Fibroblast of peridontal ligament (primary cell): ENCODE results near the gene CFAP97.
"Not testable (repeated sequence)": the region's sequence is repeated elsewhere in the genome, so short reads cannot be mapped to it uniquely, and the experiment has no call there.

Experiments
- DNase-seq: peaks from one replicate; pipeline ENCODE4 v3.0.0-alpha.2; 2010; ENCODE audit errors: extremely low read depth

CFAP97 gene

GRCh38 chr4:185222598-185222997 is 18.8 kb upstream of the CFAP97 start:
- peak; percentile 72 for DNase-seq

- no peak for DNase-seq
Observed at GRCh38 chr4:185221912-185222311, 18.1 kb upstream of the CFAP97 start.

GRCh38 chr4:185221491-185221890 is 17.7 kb upstream of the CFAP97 start:
- DNase-seq = no peak

DNA sequence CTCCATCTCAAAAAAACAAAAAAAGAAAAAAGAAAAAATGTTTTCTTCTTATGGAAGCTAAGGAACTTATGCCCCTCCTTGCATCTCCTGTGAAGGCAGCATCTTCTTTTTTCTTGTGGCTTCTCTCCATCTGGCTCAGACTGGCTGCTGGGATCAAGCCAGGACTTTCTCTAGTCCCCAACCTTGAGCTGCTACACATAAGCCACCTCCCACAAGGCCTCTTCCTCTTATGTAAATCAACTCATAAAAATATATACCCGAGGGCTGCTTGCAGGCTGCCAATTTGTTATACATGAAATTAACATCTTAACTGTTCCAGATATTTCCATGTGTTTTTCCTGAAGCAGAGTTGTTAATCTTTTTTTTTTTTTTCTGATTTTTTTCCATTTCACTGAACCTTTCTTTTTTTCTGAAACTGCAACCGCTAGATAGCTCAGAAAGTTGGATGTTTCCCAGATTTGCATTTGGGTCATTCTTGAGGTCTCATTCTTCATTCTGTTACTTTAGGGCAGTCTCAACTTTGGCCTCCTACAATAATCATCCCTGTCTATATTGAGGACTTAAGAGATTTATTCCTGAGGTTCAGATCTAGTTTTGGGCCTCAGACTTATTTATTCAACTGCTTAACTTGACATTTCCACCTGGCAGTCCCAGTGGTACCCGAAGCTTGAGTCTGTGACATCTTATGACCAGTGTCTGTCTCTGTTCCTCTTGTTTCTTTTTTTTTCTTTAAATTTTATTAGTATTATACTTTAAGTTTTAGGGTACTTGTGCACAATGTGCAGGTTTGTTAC is 15.9 kb upstream of the CFAP97 start:
- DNase-seq = peak; percentile 72

DNA sequence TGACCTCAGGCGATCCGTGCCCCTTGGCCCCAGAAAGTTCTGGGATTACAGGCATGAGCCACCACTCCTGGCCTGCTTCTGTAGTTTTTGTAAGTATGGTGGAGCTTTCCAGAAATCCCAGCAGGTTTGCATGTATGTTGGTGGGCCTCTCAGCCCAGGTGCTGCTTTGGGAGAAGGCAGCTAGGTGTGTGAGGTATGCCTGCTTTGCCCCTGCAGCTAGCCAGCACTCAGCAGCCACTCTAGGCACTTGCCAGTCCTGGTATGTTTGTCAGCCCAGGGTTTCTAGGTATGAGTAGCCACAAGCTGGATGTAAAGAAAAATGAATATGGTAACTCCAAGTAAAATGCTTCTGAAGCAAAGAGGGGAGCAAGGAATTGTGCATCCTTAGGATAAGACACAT is 14.5 kb upstream of the CFAP97 start:
- no peak for DNase-seq

DNA sequence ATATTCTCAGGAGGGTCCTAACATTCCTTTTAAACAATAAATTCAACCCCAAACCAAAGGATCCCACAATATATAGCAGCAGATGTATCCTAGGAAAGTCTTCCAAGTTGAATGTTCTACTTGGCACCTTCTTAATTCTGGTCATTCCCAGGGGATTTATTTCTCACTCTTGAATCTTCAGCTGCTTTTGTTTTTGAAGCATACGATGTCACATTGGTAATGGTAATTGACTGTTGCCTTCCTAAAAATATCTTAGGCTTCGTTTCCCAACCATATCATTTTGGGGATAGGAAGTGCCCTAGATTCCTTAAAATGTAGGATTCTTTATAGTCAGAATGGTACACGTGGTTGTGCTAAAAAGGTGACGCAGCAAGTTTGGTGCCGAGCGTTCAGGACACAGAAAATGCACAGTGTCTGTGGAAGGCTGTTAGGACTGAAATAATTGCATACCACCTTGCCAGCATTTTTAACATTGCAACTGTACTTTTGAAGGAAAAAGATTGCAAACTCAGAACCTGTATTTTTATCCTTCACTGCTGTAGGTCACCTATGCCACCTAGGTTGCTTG is 13.7 kb upstream of the CFAP97 start:
- DNase-seq = no peak

GRCh38 chr4:185215261-185215660 is 11.5 kb upstream of the CFAP97 start:
- no peak for DNase-seq

DNA sequence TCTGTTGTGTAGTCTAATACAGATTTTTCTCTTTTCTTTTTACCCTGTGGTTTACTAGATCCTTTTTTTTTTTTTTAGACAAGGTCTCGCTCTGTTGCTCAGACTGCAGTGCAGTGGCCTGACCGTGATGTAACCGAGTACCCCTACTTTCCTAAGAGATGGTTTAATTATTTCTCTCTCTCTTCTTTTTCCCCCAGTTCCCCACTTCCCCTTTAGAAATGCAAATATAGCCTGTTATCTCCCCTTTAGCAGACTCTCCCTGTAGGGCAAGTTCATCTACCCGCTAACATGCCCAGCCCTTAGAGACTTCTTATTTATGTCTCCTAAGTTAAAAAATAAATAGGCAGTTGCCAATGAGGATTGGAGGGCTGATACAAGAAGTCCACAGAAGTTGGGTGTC is 10.1 kb upstream of the CFAP97 start:
- DNase-seq = no peak

DNA sequence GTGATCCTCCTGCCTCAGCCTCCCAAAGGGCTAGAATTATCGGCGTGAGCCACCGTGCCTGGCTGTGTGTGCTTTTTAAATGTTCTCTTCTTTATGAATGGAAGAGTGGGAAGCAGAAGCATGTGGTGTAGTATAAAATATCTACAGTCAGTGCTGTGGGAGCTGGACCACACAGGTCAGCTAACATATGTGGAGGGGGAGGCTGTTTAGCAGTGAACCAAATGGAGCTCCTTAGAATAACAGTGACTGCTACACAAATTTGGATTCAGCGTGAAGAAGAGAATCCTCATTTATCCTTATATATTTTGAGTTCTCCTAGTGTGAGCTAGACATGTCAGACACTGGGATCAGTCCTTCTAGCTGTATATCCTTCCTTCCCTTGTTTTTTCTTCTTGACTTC is 8.8 kb upstream of the CFAP97 start:
- no peak for DNase-seq

DNA sequence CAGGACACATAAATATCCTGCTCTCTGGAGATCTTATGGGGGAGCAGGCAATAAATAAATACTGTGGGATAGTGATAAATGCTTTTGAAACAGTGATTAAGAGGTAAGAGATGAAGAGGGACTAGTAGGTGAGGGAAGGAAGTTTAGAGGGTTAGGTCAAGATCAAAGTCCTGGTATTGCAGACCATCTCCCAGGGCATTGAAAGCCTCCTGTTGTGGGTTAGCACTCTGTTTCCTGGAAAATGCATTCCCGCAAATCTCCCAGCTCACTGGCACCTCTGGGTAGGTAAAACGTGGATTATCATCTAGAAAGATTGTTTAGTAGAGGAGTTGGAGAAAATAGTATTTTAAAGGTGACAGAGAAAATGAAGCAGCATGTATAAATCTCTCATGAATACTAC is 7.8 kb upstream of the CFAP97 start:
- no peak for DNase-seq

DNA sequence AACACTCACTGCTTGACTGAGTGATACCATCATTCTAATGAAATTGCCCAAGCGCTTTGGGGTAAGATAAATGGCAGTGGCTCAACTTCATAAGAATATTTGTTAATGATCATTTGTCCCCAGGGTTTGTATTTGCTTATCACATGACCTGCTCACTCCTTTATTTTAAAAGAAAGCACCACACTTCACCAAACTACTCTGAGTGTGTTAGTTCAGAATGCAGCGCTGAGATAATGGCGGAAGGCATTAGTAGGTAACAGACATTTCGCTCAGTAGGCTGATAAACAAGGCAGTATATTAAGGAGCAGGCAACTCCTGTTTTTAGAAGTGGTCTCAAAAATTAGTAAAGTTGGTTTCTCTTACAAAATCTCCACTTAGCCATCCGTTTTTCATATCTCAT is 7.2 kb upstream of the CFAP97 start:
- no peak for DNase-seq

DNA sequence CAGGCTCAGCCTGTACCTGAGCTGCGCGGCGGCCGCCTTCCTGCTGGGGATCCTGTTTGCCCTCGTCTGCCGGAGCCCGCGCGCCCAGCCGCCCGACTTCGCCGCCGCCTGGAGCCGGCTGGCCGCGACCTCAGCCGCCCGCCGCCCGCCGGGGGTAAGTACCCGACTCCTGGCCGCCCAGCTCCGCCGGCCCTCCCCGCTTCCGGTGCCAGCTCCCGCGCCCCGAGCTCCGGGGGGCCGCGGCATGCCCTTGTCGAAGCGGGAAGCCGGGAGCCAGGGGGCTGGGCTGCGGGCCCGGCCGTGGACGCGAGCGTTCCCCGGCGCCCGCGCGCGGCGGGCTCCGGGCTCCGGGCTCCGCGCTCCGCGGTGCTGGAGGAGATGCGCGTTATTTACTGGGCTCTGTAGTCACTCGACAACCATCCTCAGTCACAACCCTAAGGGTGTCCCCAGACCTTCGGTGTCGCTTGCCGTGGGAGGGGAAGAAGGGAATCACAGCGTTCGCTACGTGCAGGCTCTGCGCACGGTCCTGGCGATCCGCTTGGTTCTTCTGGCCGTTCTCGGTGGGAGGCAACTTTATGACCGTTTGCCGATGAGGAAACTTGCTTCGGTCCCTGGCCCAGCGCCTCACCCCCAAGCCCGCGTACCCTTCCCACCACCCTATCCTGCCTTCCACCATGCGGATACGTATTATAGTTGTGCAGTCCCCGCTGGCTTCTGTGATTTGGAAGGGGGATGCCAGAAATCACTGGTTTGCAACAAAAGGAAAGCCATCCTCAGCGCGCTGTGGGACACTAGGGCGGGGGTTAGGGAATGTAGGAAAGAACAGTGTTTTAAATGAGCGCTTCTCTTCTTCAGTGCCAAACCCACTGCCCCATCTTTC is 6.5 kb upstream of the CFAP97 start:
- peak; percentile 60 for DNase-seq

GRCh38 chr4:185209852-185210101 is 6.0 kb upstream of the CFAP97 start:
- DNase-seq = not testable (repeated sequence)

- DNase-seq = peak; percentile 45
Observed at GRCh38 chr4:185209031-185209851, 5.4 kb upstream of the CFAP97 start, which contains the start of gene SNX25. TSS of gene SNX25 (plus strand) at chr4:185209598. CDS start at chr4:185209827, 229 bp downstream.

DNA sequence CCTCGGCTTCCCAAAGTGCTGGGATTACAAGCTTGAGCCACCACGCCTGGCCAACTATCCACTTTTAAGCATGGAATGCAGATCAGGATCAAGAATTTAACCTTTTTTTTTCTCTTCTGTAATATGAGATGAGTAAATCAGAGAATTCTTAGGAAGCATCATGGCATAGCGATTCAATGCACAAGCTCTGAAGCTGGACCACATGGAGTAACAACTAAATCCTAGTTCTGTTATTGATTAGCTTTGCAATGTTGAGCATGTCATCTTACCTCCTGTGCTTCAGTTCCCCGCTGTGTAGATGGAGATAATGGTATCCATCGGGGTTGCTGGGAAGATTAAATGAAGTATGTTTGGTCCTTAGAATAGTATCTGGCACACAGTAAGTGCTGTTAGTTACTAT is 3.7 kb upstream of the CFAP97 start:
- no peak for DNase-seq

DNA sequence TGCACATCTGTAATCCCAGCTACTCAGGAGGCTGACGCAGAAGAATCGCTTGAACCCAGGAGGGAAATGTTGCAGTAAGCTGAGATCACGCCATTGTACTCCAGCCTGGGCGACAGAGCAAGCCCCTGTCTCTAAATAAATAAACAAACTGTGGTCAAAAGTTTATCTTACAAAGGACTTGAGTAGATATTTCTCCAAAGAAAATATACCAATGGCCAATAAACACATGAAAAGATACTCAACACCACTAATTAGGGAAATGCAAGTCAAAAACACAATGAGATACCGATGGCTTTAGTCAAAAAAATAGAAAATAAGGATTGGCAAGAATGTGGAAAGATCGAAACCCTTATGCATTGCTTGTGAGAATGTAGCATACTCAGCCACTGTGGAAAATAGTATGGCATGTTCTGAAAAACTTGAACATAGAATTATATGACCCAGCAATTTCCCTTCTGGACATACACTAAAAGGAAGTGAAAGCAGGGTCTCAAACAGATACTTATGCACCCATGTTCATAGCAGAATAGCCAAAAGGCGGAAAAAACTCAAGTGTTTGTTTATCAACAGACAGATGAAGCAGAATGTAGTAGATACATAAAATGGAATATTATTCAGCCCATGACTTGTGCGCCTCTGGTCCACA is 2.0 kb upstream of the CFAP97 start:
- no peak for DNase-seq

- not testable (repeated sequence) for DNase-seq
Observed at GRCh38 chr4:185205073-185205472, 1.3 kb upstream of the CFAP97 start.

GRCh38 chr4:185204238-185204910 is 574 bp upstream of the CFAP97 start:
- no peak for DNase-seq

DNA sequence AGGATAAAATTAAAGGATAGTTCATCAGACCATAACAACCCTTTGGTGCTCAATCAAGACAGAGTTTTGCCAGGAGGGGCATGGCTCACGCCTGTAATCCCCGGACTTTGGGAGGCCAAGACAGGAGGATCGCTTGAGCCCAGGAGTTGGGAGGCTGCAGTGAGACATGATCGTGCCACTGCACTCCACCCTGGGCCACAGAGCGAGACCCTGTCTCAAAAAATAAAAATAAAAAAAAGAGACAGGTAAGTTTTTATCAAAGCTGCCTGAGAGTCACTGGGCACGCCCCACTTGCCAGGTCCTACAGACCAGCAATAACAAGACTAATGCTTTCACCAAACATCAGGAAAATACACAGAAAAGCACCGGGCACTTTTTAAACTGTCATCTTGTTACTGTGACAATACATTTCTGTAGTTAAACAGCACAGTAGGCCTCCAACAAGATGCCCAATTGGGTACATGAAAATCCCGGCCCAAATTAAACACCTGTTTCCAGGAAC is 765 bp downstream of the CFAP97 start:
- no peak for DNase-seq
